Measurements from ENCODE around the gene BAIAP2. TPM values are rescaled to one million over a fixed set of nuclear protein-coding genes. Genes with fewer than 3 reads are reported as not detected.

Gene BAIAP2
- total RNA-seq, 1 donor from 2014 or later: 27.9 TPM

DNA sequence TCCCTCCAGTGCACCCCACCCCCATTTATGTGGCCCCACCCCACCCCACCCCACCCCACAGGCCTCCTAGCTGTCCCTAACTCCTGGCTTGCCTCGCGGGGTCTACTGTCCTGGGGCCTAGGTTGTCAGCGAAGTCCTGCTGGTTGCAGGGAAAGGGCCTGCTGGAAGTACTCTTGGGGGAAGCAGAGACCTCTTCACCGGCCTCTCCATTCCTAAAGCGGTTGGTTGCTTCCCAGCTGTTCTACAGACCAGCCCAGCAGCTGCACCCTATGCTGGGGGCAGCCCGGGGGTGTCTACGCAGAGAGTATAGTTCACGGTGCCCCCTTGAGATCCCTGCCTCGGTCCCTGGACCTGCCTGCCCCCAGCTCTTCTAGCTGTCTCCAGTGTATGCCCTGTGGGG, 56.2 kb downstream of the BAIAP2 start:
- H3K27ac ChIP-seq (replicated peaks): no peak overlapping the region
- H3K9me3 ChIP-seq (replicated peaks): no peaks in the 10 kb centered on the region
- intact Hi-C loops (cut with micrococcal nuclease): loop anchor here (5.0 kb wide), 1 partner anchor 64 kb away; no protein-coding TSS in a partner anchor

DNA sequence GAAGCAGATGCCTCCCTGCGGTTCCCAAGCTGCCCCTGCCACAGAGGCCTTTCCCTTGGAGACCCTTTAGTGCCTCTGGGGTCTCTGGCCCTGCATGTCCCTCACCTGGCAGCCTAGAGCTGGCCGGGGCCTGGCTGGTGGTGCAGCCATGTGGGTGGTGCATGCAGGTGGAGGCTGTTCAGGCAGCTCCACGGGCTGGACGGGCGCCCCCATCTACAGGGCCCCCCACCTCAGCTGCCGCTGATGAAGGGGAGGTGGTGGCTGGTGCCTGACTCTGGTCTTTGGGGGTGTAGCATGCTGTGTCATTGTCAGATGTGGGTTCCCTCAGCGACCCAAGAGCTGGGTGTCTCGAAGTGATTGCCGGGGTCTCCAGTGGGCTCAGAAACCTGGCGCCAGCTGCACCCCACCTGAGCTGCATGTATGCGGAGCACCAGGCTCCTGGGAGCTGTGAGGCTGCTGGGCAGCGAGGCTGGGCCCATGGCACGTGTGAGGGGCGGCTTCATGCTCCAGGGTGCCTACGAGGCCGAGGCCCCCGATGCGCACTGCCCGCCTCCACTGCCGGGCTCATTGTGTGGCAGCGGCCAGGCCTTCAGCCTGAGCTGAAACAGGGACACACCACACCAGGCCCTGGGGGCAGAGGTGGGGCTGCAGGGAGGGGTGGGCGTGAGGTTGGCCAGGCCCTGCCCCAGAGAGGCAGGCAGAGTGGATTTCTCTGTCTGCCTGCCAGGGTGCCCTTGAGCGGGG, 57.0 kb downstream of the BAIAP2 start:
- Histone ChIP-seq H3K36me3 (peaks cover 14% of the 10 kb centered on the region), H3K4me1 (peaks cover 13% of the 10 kb centered on the region), H3K27me3 (ENCODE audit: low read depth) (no peaks in the 10 kb centered on the region), H3K9me3 (replicated peaks) (no peaks in the 10 kb centered on the region), H3K27ac (replicated peaks) (no peak overlapping the region), H3K4me3 (no peak overlapping the region)
- TF ChIP-seq, protein P1, sequence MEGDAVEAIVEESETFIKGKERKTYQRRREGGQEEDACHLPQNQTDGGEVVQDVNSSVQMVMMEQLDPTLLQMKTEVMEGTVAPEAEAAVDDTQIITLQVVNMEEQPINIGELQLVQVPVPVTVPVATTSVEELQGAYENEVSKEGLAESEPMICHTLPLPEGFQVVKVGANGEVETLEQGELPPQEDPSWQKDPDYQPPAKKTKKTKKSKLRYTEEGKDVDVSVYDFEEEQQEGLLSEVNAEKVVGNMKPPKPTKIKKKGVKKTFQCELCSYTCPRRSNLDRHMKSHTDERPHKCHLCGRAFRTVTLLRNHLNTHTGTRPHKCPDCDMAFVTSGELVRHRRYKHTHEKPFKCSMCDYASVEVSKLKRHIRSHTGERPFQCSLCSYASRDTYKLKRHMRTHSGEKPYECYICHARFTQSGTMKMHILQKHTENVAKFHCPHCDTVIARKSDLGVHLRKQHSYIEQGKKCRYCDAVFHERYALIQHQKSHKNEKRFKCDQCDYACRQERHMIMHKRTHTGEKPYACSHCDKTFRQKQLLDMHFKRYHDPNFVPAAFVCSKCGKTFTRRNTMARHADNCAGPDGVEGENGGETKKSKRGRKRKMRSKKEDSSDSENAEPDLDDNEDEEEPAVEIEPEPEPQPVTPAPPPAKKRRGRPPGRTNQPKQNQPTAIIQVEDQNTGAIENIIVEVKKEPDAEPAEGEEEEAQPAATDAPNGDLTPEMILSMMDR (IDR thresholded peaks at IDR 0.05; ENCODE audit: borderline replicate concordance): no peak
- intact Hi-C loops (cut with micrococcal nuclease): loop anchor here (5.0 kb wide), 1 partner anchor 65 kb away; no protein-coding TSS in a partner anchor
- no peak for DNase-seq

More for the DNA sequence above, 56.2 kb downstream of the BAIAP2 start:
- DNase-seq: no peak
- TF ChIP-seq, protein P1 (IDR thresholded peaks at IDR 0.05; ENCODE audit: borderline replicate concordance): no peak
- H3K27me3 ChIP-seq (ENCODE audit: low read depth): no peaks in the 10 kb centered on the region
- H3K4me1 ChIP-seq: peaks cover 6% of the 10 kb centered on the region
- H3K36me3 ChIP-seq: peaks cover 22% of the 10 kb centered on the region
- no peak overlapping the region for H3K4me3 ChIP-seq

DNA sequence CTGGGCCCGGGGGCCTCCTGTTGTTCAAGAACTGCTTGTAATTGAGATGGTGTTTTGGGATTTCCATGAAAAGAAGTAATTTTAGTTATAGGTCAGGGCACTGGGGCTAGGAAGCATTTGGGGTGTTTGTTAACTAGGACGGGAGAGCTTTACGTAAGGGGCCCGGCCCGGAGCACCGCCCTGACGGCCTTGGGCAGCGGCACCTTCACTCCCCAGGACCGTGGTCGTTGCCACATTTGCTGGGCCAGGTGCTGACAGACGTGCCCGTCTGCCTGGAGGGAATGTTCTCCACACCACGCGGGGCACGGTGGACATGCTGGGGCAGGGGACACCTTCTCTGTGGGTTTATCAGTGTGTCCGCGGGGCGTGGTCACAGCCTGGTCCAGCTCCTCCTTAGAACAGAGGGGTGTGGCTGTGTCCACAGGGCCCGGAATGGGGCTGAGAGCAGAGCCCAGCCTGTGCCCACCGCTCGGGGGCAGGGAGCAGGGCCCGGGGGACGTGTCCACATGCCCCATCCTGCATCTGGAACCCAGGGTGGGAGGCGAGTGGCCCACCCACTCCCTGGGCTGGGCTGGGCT, 57.7 kb downstream of the BAIAP2 start:
- no peaks in the 10 kb centered on the region for H3K9me3 ChIP-seq (replicated peaks)
- DNase-seq: no peak
- peaks cover 7% of the 10 kb centered on the region for H3K36me3 ChIP-seq
- peaks cover 19% of the 10 kb centered on the region for H3K4me1 ChIP-seq
- H3K27me3 ChIP-seq (ENCODE audit: low read depth): no peaks in the 10 kb centered on the region
- H3K4me3 ChIP-seq: no peak overlapping the region
- TF ChIP-seq, protein P1 (IDR thresholded peaks at IDR 0.05; ENCODE audit: borderline replicate concordance): no peak
- H3K27ac ChIP-seq (replicated peaks): no peak overlapping the region
- intact Hi-C loops (cut with micrococcal nuclease): loop anchor here (5.0 kb wide), 1 partner anchor 65 kb away; no protein-coding TSS in a partner anchor

DNA sequence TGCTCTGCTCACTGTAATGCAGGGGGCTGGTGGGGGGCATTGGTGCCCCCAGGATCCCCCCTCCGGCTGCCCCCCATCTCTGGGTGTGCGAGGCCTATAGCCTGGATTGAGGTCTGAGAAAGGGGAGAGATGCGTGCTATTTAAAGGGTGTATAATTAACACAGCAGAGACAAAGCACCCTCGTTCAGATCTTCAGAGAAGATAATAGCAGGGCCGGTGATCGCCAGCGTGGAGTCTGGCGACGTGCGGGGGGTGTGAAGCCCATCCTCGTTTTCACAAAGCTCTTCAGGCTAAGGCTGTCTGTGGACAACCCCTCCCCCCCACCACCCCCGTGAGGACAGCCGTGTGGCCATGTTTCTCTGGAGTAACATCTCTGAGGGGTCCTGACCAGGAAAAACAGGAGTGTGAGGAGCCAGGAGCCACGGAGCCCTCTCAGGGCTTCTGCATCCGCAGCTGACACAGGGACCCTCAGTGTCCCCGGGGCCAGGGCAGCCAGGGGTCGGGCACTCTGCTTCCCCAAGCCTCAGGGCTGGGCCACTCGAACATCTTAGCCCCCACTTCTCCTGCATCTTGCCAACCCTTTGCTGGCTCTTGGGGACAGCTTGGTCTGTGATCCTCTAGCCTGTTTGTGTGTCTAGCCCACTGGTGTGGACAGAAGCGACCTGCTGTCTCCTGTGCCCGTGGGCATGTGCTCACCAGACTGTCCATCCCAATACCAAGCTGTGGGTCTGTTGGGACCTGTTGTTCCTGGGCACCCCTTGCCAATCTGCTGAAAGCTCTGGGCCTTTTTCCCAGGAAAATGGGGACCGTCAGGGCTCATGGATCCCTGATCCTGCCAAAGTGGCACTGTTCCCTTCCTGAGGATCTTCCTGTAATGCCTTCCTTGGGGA, 58.9 kb downstream of the BAIAP2 start:
- Histone ChIP-seq H3K36me3 (no peaks in the 10 kb centered on the region), H3K9me3 (replicated peaks) (no peaks in the 10 kb centered on the region), H3K27me3 (ENCODE audit: low read depth) (no peaks in the 10 kb centered on the region), H3K4me3 (no peak overlapping the region), H3K27ac (replicated peaks) (no peak overlapping the region), H3K4me1 (peaks cover 23% of the 10 kb centered on the region)
- DNase-seq: no peak
- TF ChIP-seq, protein P1 (IDR thresholded peaks at IDR 0.05; ENCODE audit: borderline replicate concordance): no peak
- intact Hi-C loops (cut with micrococcal nuclease): loop anchor here (5.0 kb wide), 1 partner anchor 67 kb away; no protein-coding TSS in a partner anchor

Measured in left ventricle myocardium inferior (tissue), 1 donor.